Calu3 (cell line): ENCODE data around the gene DYRK1A. TPM values are rescaled to one million over a fixed set of nuclear protein-coding genes. Genes with fewer than 3 reads are reported as not detected.

Source experiments
- BruUV-seq: library from RNA; stranded (reverse); fragments of 400-500 nt; replicated peaks from 2 replicates; lab custom pipeline; 2021; lab: Mats Ljungman, UMichigan
- CTCF ChIA-PET: fragments of 300-600 bp; sonication (Branson Sonifier 250); formaldehyde crosslinking; loops from one replicate; lab custom pipeline; 2022; ENCODE audit warnings: antibody characterized with exemption; lab: Charles Lee
- DNase-seq: peaks from one replicate; pipeline ENCODE4 v3.0.0; 2022
- H3K27ac Mint-ChIP-seq: one replicate; pipeline ENCODE4 v1.8.0; 2022; ENCODE audit warnings: mixed read lengths; ENCODE audit not compliant: unreplicated experiment
- H3K27me3 Mint-ChIP-seq: one replicate; pipeline ENCODE4 v1.8.0; 2022; ENCODE audit warnings: mixed read lengths; ENCODE audit not compliant: unreplicated experiment
- H3K36me3 Mint-ChIP-seq: one replicate; pipeline ENCODE4 v1.8.0; 2022; ENCODE audit warnings: mild to moderate bottlenecking, moderate library complexity, mixed read lengths; ENCODE audit not compliant: insufficient read depth, unreplicated experiment
- H3K4me1 Mint-ChIP-seq: one replicate; pipeline ENCODE4 v1.8.0; 2022; ENCODE audit warnings: mild to moderate bottlenecking, low read depth, mixed read lengths; ENCODE audit not compliant: unreplicated experiment
- H3K4me3 Mint-ChIP-seq: one replicate; pipeline ENCODE4 v1.8.0; 2022; ENCODE audit warnings: mild to moderate bottlenecking, low read depth, moderate library complexity, mixed read lengths; ENCODE audit not compliant: unreplicated experiment
- H3K9me3 Mint-ChIP-seq: one replicate; pipeline ENCODE4 v1.8.0; 2022; ENCODE audit warnings: low read depth, mixed read lengths; ENCODE audit not compliant: unreplicated experiment
- CTCF ChIP-seq: fragments of 200-600 bp; IDR thresholded peaks from one replicate; pipeline ENCODE4 v1.8.0; 2022; ENCODE audit warnings: antibody characterized with exemption; ENCODE audit not compliant: unreplicated experiment
- intact Hi-C: fragments of 100-400 bp; cut with micrococcal nuclease; formaldehyde crosslinking; loops from one replicate; pipeline ENCODE4 v1.10.0; 2022; ENCODE audit not compliant: unreplicated experiment
- total RNA-seq: library from RNA; stranded (reverse); gene quantifications from 2 replicates; pipeline ENCODE4 v1.2.3, GENCODE V29; 2022

DYRK1A gene
- total RNA-seq, 1 experiment from 2014 or later: 45.4 TPM

GRCh38 chr21:37453350-37453749 lies 86.8 kb downstream of the DYRK1A start:
- CTCF ChIA-PET: no interaction called here
- Mint-ChIP-seq H3K27me3 (no peaks in the 10 kb centered on the region), H3K4me1 (peaks cover 50% of the 10 kb centered on the region), H3K4me3 (no peak overlapping the region), H3K36me3 (peaks cover 2% of the 10 kb centered on the region), H3K27ac (peak overlapping the region; percentile 19), H3K9me3 (no peaks in the 10 kb centered on the region)
- BruUV-seq: no TSS peak
- no peak for DNase-seq
- TF ChIP-seq CTCF: no peak
- intact Hi-C loops: no loop called here

GRCh38 chr21:37454869-37455503 lies 88.4 kb downstream of the DYRK1A start:
- Mint-ChIP-seq H3K27ac (peak overlapping the region; percentile 47), H3K27me3 (no peaks in the 10 kb centered on the region), H3K9me3 (no peaks in the 10 kb centered on the region), H3K36me3 (peaks cover 6% of the 10 kb centered on the region), H3K4me3 (no peak overlapping the region), H3K4me1 (peaks cover 55% of the 10 kb centered on the region)
- no peak for DNase-seq
- intact Hi-C loops: no loop called here
- no peak for TF ChIP-seq CTCF
- no TSS peak for BruUV-seq
- CTCF ChIA-PET: no interaction called here

GRCh38 chr21:37455504-37455911 lies 88.9 kb downstream of the DYRK1A start:
- Mint-ChIP-seq H3K27me3 (no peaks in the 10 kb centered on the region), H3K36me3 (peaks cover 6% of the 10 kb centered on the region), H3K27ac (peak overlapping the region; percentile 47), H3K4me1 (peaks cover 49% of the 10 kb centered on the region), H3K4me3 (no peak overlapping the region), H3K9me3 (no peaks in the 10 kb centered on the region)
- CTCF ChIA-PET: no interaction called here
- intact Hi-C loops: no loop called here
- no TSS peak for BruUV-seq
- no peak for DNase-seq
- TF ChIP-seq CTCF: no peak

GRCh38 chr21:37458669-37459276 lies 92.2 kb downstream of the DYRK1A start:
- H3K9me3 Mint-ChIP-seq: no peaks in the 10 kb centered on the region
- DNase-seq: peak; percentile 19
- peak overlapping the region; percentile 26 for H3K4me3 Mint-ChIP-seq
- intact Hi-C loops: no loop called here
- TF ChIP-seq CTCF: no peak
- CTCF ChIA-PET: interaction anchor here (0.7 to 1.2 kb wide), 3 partner anchors 36 to 419 kb away, joined by 3 to 5 read pairs (median 3); no protein-coding TSS in a partner anchor
- BruUV-seq: no TSS peak
- no peaks in the 10 kb centered on the region for H3K27me3 Mint-ChIP-seq
- peaks cover 56% of the 10 kb centered on the region for H3K4me1 Mint-ChIP-seq
- no peak overlapping the region for H3K27ac Mint-ChIP-seq
- peaks cover 6% of the 10 kb centered on the region for H3K36me3 Mint-ChIP-seq
